ENCODE data around the gene ACOT9.
A peak's percentile ranks its signal among the peaks of the same experiment; 100 is the strongest.

The ACOT9 gene

GRCh38 chrX:23737413-23737812 is 5.7 kb downstream of the ACOT9 start:
- in situ Hi-C loops (cut with MboI; ENCODE audit: low sequenced_read_pairs, unreplicated experiment), result no loop called here
- no peak for DNase-seq (ENCODE audit: low spot score)
- no peak for TF ChIP-seq CTCF (IDR thresholded peaks at IDR 0.05; ENCODE audit: borderline replicate concordance, control extremely low read depth, extremely low read depth, insufficient read depth, missing control alignments)

DNA sequence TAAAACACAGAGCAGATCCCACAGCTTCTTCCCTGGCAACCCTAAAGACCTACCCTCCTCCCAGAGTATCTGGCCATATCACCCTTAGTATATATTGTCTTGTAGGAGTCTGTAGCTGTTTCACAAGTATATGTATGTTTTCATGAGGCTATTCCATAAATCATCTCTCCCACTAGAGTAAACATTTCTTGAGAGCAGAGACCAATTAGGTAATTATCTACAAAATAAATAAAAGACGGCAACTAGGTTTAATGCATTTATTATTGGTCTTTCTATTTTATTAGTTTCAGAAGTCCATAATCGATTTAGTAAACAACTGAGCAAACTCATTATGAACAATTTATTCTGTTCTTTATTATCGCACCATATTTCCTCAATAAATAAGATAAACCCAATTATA is 7.0 kb downstream of the ACOT9 start:
- no peak for DNase-seq (ENCODE audit: low spot score)
- in situ Hi-C loops (cut with MboI; ENCODE audit: low sequenced_read_pairs, unreplicated experiment), result no loop called here
- no peak for TF ChIP-seq CTCF (IDR thresholded peaks at IDR 0.05; ENCODE audit: borderline replicate concordance, control extremely low read depth, extremely low read depth, insufficient read depth, missing control alignments)

DNA sequence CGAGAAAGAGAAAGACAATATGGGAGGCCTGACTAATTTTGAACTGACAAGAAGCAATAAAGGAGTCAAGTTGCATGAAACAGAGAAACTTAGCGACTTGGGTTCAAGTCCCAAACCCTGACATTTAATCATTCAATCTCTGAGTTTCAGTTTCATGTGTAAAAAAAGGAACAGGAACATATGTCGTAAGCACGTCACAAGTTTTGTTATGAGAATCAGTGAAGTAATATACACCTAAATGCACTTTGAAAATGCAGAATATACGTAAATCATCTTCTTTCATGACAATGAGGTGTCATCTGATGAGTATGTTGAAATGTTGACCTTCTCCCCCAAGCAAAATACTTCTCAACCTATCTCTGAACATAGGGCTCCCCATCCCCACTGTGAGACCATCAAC is 10.4 kb downstream of the ACOT9 start:
- DNase-seq (ENCODE audit: low spot score), result peak; percentile 52
- TF ChIP-seq CTCF (IDR thresholded peaks at IDR 0.05; ENCODE audit: borderline replicate concordance, control extremely low read depth, extremely low read depth, insufficient read depth, missing control alignments), result no peak
- in situ Hi-C loops (cut with MboI; ENCODE audit: low sequenced_read_pairs, unreplicated experiment), result no loop called here

DNA sequence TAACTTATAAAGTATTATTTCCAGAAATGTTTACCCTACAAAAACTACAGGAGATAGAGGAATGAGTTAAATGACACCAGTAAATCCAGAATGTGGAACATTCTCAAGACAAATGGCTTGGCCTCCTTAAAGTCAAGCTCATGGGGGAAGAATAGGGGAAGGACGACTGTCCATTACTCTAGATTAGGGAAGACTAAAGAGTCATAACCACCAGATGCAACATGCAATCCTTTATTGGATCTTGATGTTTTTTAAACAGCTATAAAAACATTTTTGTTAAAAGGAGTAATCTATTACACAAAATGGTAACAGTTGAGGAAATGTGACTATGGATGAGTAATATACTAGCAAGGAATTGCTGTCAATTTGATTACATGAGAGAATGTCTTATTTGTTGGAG is 11.1 kb downstream of the ACOT9 start:
- DNase-seq (ENCODE audit: low spot score), result no peak
- in situ Hi-C loops (cut with MboI; ENCODE audit: low sequenced_read_pairs, unreplicated experiment), result no loop called here
- TF ChIP-seq CTCF (IDR thresholded peaks at IDR 0.05; ENCODE audit: borderline replicate concordance, control extremely low read depth, extremely low read depth, insufficient read depth, missing control alignments), result no peak

- no peak for TF ChIP-seq CTCF (IDR thresholded peaks at IDR 0.05; ENCODE audit: borderline replicate concordance, control extremely low read depth, extremely low read depth, insufficient read depth, missing control alignments)
- in situ Hi-C loops (cut with MboI; ENCODE audit: low sequenced_read_pairs, unreplicated experiment), result no loop called here
- DNase-seq (ENCODE audit: low spot score), result no peak
Observed at GRCh38 chrX:23729214-23729613, 13.9 kb downstream of the ACOT9 start.

- in situ Hi-C loops (cut with MboI; ENCODE audit: low sequenced_read_pairs, unreplicated experiment), result no loop called here
- no peak for TF ChIP-seq CTCF (IDR thresholded peaks at IDR 0.05; ENCODE audit: borderline replicate concordance, control extremely low read depth, extremely low read depth, insufficient read depth, missing control alignments)
- no peak for DNase-seq (ENCODE audit: low spot score)
Observed at GRCh38 chrX:23727206-23727605, 15.9 kb downstream of the ACOT9 start.

GRCh38 chrX:23726191-23726590 is 16.9 kb downstream of the ACOT9 start:
- in situ Hi-C loops (cut with MboI; ENCODE audit: low sequenced_read_pairs, unreplicated experiment), result no loop called here

More at GRCh38 chrX:23726191-23726590, 16.9 kb downstream of the ACOT9 start:
- no peak for DNase-seq (ENCODE audit: low spot score)
- TF ChIP-seq CTCF (IDR thresholded peaks at IDR 0.05; ENCODE audit: borderline replicate concordance, control extremely low read depth, extremely low read depth, insufficient read depth, missing control alignments), result no peak
